Measurements from ENCODE around the gene NUP188. TPM values are rescaled to one million over a fixed set of nuclear protein-coding genes. Genes with fewer than 3 reads are reported as not detected.

Gene NUP188
- total and polyA plus RNA-seq, 8 donors = 10.8 to 20.8 (median 13.5) TPM

DNA sequence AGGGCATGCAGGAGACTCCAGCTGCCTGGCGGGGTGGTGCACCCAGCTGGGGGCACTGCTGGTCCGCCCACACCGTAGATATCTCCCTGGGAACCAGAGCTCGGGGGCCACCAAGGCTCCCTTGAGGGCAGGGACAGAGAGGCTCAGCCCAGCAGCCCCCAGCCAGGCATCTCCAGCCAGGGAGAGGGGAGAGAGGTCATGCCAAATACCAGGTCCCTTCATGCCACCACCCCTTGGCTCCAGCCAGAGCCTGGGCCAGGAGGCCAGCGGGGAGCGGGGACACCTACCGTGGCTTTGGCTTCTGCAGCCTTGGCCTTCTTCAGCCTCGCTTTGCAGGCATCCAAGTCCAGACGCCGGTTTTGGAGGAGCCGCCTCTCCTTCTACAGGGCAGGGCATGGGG is 66.6 kb downstream of the NUP188 start:
- no peak for FAIRE-seq
- no peak overlapping the region for H3K27ac ChIP-seq

DNA sequence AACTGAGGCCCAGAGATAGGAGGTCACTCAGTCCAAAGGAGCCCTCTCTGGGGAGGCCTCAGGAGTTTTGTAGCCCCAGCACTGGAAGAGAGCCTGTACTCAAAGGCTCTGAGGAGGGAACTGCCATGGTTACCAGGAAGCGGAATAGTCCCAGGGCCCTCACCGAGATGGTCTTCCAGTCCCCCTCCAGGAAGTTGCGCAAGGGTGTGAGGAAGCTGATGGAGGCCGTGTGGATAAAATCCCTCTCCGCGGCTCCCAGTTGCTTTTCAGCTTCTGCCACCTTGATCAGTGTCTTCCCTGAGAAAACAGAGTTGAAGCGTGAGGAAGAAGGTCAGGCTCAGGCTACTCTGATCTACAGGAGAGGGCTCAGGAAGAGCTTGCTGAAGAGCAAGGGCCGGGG is 67.1 kb downstream of the NUP188 start:
- intact Hi-C loops (cut with DNase I) = no loop called here
- no peak for DNase-seq
- no peak for ATAC-seq
- Histone ChIP-seq H3K36me3 (peaks cover 0 to 42% (median 10%) of the 10 kb centered on the region in 3 donors), H3K4me1 (no peaks in the 10 kb centered on the region), H3K27ac (no peak overlapping the region), H3K4me3 (no peak overlapping the region), H3K9me3 (no peaks in the 10 kb centered on the region), H3K27me3 (no peaks in the 10 kb centered on the region)
- TF ChIP-seq, protein P1, sequence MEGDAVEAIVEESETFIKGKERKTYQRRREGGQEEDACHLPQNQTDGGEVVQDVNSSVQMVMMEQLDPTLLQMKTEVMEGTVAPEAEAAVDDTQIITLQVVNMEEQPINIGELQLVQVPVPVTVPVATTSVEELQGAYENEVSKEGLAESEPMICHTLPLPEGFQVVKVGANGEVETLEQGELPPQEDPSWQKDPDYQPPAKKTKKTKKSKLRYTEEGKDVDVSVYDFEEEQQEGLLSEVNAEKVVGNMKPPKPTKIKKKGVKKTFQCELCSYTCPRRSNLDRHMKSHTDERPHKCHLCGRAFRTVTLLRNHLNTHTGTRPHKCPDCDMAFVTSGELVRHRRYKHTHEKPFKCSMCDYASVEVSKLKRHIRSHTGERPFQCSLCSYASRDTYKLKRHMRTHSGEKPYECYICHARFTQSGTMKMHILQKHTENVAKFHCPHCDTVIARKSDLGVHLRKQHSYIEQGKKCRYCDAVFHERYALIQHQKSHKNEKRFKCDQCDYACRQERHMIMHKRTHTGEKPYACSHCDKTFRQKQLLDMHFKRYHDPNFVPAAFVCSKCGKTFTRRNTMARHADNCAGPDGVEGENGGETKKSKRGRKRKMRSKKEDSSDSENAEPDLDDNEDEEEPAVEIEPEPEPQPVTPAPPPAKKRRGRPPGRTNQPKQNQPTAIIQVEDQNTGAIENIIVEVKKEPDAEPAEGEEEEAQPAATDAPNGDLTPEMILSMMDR (IDR thresholded peaks at IDR 0.05) = no peak
- 91 to 94% methylated on average over 8 of the region's 8 CpGs for WGBS, 2 donors
- no peak for FAIRE-seq

More for the DNA sequence above, 66.6 kb downstream of the NUP188 start:
- DNase-seq (no peak), ATAC-seq (peak in 1 of 4 donors; percentile 27)
- Histone ChIP-seq H3K4me3 (no peak overlapping the region), H3K4me1 (no peaks in the 10 kb centered on the region), H3K27me3 (no peaks in the 10 kb centered on the region), H3K36me3 (peaks cover 0 to 44% (median 10%) of the 10 kb centered on the region in 3 donors), H3K9me3 (no peaks in the 10 kb centered on the region)
- 94 to 95% methylated on average over 11 of the region's 11 CpGs for WGBS, 2 donors
- TF ChIP-seq, protein P1 (IDR thresholded peaks at IDR 0.05) = no peak
- intact Hi-C loops (cut with DNase I) = no loop called here

DNA sequence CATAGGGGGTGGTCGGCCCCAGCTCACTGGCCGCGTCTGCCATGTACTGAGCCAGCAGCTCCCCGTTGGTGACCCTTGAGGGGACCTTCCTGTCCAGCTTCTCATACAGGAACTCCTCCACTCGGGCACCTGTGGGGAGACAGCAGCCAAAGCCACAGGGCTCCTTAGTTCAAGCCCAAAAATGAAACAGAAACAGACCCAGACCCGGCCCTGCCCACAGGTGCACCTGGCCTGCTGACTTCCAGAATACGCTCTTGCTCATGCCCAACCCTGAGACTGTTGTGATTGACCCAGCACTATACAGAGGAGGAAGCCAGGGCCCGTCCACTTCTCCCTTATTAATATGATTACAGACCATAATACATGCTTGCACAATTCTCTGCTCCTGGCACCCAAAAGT is 73.6 kb downstream of the NUP188 start:
- peaks cover 2 to 8% (median 4%) of the 10 kb centered on the region in 3 donors for H3K4me1 ChIP-seq
- H3K4me3 ChIP-seq = no peak overlapping the region
- no peaks in the 10 kb centered on the region for H3K36me3 ChIP-seq
- no peak overlapping the region for H3K27ac ChIP-seq
- WGBS, 2 donors = 79 to 91% methylated on average over 8 of the region's 8 CpGs
- intact Hi-C loops (cut with DNase I) = no loop called here
- ATAC-seq = peak in 2 of 4 donors; percentile 8 to 24
- no peaks in the 10 kb centered on the region for H3K9me3 ChIP-seq
- no peak for DNase-seq
- FAIRE-seq = no peak
- no peaks in the 10 kb centered on the region for H3K27me3 ChIP-seq
- TF ChIP-seq, protein P1 (IDR thresholded peaks at IDR 0.05) = no peak

DNA sequence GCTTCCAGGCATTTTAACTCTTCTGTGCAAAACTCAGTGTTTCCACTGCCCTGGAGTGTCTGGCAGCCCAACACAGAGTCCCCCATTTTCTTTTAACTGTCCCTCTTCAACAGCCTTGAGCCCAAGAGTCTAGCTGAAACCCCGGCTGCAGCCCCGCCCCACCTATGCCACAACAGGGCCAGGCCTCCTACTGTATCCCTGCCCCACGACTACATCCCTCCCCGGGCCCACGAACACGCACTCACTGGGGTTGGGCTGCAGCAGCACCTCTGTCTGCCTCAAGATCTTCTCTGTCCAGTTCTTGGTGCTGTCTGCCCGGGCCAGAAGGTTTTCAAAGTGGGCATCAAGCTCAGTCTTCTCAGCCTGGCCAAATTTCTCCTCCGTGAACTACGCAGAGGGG is 74.5 kb downstream of the NUP188 start:
- intact Hi-C loops (cut with DNase I) = no loop called here
- DNase-seq = no peak
- WGBS, 2 donors = 82 to 88% methylated on average over 9 of the region's 9 CpGs

More for the DNA sequence above, 74.5 kb downstream of the NUP188 start:
- no peak overlapping the region for H3K27ac ChIP-seq
- H3K36me3 ChIP-seq = no peaks in the 10 kb centered on the region
- H3K4me1 ChIP-seq = peaks cover 4 to 13% (median 11%) of the 10 kb centered on the region in 3 donors
- ATAC-seq (no peak), FAIRE-seq (no peak)
- H3K4me3 ChIP-seq = no peak overlapping the region
- H3K9me3 ChIP-seq = no peaks in the 10 kb centered on the region
- TF ChIP-seq, protein P1 (IDR thresholded peaks at IDR 0.05) = no peak
- no peaks in the 10 kb centered on the region for H3K27me3 ChIP-seq
